NCI-H2081 (cell line): ENCODE results near the gene PLPPR2.
"Not testable (repeated sequence)": the region's sequence is repeated elsewhere in the genome, so short reads cannot be mapped to it uniquely, and the experiment has no call there.

Experiments used
- DNase-seq, 2 experiments: peaks; one replicate each; lab custom pipeline; 2025; lab: John Stamatoyannopoulos, UW

PLPPR2 gene

DNA sequence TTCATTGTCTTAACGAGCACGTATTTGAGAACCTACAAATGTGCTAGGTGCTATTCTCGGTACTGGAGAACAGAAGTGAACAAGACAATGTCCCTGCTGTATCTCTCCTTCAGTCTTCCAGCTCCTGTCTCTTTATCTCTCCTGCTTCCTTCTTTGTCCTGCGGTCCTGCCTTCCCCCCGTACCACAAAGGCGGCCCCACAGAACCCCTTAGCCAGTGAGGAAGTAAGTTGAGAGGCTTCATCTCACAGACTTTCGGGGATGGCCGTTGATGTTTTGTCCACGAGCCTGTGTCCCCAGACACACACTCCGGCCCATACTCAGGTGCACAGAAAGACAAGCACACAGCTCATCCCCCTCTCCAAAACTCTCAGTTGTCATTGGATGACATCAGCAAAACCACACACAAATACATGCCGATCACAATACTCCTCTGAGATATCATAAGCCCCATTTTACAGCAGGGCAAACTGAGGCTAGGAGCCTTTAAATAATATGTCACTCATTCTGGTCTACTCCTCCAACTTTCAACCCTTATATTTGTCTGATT is 18.7 kb downstream of the PLPPR2 start:
- DNase-seq = no peak

GRCh38 chr19:11374433-11375142 is 19.4 kb downstream of the PLPPR2 start, which contains the start of gene SWSAP1:
SWSAP1 (plus strand) TSS chr19:11374666; CDS start chr19:11374681, 15 bp downstream.
- DNase-seq = peak; percentile 99

GRCh38 chr19:11375143-11375948 is 20.1 kb downstream of the PLPPR2 start:
- peak; percentile 35 to 68 for DNase-seq

GRCh38 chr19:11377237-11377636 is 22.0 kb downstream of the PLPPR2 start:
- no peak for DNase-seq

DNA sequence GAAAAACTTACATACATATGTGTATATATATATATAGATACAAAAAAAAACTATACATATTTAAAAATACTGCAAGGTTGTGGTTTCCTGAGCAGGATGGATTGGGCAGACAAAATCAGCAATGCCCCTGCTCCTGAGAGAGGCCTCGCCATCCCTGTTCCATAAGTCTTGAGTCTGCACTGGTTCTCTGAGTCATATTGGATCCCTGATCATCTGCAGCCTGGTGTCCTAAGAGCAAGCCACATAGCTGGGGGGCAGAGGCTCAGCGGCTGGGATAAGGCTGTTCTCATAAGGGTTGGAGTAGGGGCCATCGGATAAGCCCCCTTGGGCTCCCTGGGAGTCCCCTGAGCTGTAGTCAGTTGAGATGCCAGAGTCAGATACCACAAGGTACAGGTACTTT is 22.5 kb downstream of the PLPPR2 start:
- no peak for DNase-seq

- peak; percentile 17 to 35 for DNase-seq
Observed at GRCh38 chr19:11378319-11379189, 23.3 kb downstream of the PLPPR2 start.

DNA sequence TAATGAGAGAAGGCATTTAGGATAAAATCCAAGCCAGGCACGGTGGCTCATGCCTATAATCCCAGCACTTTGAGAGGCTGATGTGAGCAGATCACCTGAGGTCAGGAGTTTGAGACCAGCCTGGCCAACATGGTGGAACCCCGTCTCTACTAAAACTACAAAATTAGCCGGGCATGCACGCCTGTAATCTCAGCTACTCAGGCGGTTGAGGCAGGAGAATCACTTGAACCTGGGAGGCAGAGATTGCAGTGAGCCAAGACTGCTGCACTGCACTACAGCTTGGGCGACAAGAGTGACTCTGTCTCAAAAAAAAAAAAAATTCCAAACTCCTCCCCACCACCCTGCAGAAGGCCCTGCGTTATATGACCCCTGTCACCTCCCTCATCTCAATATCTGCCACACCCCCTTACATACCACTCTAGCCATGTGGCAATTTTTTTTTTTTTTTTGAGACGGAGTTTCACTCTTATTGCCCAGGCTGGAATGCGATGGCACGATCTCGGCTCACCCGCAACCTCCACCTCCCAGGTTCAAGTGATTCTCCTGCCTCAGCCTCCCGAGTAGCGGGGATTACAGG is 24.1 kb downstream of the PLPPR2 start:
- DNase-seq = not testable (repeated sequence)

GRCh38 chr19:11379857-11380350 is 24.7 kb downstream of the PLPPR2 start:
- no peak for DNase-seq

DNA sequence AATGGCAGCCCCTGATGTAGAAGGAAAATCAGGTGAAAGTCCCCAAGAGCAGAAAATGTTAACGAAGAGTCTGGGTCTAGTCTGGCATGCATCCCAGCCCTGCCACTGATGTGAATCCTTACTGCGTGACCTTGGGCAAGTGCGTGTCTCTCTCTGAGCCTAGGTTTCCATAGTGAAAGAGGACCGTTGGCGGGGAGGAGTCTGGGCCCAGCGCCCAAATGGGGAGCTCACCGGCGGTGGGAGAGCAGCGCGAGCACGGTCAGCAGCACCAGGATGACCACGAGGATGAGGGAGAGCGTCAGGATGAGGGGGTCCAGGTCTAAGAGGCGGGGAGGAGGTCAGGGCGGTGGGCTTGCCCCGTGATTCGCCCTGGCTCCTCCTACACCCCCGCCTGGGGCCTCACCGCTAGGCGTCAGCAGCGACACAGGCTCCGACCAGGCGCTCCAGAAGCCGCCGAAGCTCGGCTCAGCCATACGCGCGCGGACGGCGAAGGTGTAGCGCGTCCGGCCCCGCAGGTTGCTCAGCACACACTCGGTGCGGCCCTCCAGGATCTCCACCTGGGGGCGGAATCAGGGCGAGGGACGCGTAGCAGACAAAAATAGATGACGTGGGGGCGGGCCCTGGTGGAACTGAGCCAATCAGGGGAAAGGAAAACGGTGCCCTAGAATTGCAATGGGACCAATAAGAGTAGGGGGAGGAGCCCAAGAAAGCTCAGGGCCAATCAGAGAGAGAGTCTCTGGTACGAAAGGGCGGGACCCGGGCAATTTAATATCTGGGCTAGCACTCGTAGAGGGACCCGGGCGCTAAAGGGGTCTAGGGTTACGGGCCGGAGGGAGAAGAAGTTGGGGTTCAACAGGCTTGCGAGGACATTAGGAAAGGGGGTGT is 25.7 kb downstream of the PLPPR2 start:
- peak; percentile 93 to 96 for DNase-seq

DNA sequence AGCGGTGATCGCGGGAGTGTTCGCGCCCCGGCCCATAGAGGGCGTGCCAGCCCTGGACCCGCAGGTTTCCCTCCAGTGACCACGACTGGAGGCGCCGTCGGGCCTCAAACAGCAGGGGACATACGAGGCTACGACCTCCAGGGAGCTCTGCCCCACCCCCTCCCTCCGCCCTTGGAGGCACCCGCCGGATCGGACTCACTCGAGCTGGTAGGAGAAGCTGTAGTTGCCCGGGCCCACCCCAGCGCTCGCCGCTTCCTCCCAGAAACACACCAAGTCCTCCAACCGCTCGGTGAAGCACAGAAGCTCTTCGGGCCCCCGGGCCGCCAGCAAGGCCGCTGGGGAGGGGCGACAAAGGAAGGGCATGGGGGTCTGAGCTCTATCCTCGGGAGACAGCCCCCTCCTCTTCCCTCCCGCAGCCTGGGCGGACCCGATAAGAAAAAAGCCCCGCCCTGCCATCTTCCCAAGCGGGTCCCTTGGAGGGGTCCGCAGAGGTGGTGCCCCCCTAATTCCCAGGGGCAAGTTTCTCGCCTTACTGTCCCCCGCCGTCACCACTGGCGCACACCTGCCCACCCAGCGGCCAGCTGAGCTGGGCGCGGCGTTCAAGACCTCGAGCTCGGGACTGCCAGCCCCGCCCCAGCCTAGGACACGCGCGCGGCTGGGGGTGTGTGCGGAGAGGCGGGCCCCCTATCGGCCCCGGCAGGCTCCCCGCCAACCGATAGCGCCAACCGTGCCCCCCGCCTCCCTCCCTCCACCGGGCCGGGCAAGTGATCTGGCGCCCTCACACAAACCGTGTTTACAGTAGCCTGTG is 27.9 kb downstream of the PLPPR2 start:
- DNase-seq = peak in 1 of 2 experiments; percentile 30

- no peak for DNase-seq
Observed at GRCh38 chr19:11383706-11384048, 28.4 kb downstream of the PLPPR2 start.

GRCh38 chr19:11384778-11385129 is 29.5 kb downstream of the PLPPR2 start:
- no peak for DNase-seq

GRCh38 chr19:11387162-11388034 is 32.2 kb downstream of the PLPPR2 start:
- peak; percentile 14 to 29 for DNase-seq

GRCh38 chr19:11390359-11390758 is 35.1 kb downstream of the PLPPR2 start:
- no peak for DNase-seq

DNA sequence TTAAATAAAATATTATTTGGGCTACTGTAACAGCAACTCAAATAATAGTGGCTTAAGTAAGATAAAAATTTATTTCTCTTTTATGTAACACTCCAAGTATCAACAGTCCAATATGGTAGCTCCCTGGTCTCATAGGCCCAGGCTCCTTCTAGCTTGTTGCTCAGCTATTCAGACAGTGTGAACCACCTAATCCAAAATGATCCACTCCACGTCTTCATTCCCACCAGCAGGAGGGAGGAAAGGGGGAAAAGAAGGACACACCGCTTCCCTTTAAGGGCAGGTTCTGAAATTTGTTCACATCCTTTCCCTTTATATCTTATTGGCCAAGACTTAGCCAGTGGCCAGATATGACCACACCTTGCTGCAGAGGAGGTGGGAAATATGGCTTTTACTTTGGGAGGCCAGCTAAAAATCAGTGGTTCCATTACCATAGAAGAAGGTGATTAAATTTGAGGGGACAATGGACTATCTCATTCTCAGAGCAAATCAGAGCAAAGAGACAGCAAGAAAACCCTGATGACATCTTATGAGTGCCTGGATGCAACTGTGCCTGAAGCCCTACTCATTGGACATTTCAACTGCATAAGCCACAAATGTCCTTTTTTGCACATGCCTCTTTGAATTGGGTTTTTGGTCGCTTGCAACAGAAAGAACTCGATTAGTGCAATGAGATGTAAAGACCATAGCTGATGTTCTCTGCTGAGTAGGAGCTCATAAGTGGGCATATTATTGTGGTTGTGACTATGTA is 35.9 kb downstream of the PLPPR2 start:
- no peak for DNase-seq

DNA sequence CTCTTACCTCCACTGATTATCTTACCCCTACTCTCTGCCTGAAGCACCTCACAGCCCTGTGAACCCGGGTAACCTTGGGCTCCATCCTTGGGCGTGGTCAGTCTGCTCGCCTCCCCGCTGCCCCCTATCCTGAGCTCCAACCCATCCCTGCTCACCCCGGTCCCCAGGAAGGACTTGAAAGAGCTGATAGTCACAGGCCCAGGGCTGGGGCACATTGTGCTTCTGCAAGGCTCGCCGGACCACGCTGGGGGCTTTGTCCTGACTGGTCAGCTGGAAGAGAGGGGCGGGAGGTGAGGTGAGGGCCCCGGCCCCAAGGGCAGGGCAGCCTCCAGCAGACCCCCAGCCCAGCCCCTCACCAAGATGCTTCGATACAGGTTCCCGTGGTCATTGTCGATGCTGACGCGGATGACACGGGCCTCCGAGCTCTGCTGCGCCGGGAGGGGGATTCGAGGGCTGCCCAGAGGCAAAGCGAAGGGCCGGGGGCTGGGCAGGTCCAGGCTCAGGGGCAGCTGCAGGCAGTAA is 41.9 kb downstream of the PLPPR2 start:
- DNase-seq = no peak

GRCh38 chr19:11399667-11400066 is 44.4 kb downstream of the PLPPR2 start:
- DNase-seq = no peak

- DNase-seq = no peak
Observed at GRCh38 chr19:11400798-11401197, 45.6 kb downstream of the PLPPR2 start.
